ENCODE data around the gene CYTH4. TPM values are rescaled to one million over a fixed set of nuclear protein-coding genes. Genes with fewer than 3 reads are reported as not detected.

The CYTH4 gene
- total RNA-seq, 1 donor from 2014 or later: 8.0 TPM

DNA sequence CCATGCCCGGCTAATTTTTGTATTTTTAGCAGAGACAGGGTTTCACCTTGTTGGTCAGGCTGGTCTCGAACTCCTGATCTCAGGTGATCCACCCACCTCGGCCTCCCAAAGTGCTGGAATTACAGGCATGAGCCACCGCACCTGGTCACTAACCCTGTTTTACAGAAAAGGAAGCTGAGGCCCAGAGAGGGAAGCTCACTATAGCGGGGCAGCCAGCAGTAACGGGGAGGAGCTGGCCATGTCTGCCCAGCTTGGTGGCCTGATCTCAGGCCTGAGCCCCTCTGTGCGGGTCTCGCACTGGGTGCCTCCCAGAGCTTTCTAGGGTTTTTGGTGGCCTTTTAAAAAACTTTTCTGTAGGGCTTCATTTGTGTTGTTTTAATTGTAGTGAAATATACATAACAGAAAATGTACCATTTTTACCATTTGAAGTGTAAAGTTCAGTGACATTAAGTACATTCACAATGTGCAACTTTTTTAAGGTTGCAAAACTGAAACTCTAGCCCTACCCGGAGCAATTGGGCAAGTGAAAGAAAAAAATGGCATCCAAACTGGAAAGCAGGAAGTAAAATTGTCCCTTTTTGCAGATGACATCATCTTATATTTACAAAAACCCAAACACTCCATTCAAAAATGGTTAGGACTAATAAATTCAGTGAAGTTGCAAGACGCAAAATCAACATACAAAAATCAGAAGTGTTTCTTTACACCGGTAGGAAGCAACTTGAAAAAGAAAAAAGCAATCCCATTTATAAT lies 14.5 kb upstream of the CYTH4 start:
- DNase-seq (ENCODE audit: low spot score): no peak
- intact Hi-C loops (cut with DNase I): no loop called here

DNA sequence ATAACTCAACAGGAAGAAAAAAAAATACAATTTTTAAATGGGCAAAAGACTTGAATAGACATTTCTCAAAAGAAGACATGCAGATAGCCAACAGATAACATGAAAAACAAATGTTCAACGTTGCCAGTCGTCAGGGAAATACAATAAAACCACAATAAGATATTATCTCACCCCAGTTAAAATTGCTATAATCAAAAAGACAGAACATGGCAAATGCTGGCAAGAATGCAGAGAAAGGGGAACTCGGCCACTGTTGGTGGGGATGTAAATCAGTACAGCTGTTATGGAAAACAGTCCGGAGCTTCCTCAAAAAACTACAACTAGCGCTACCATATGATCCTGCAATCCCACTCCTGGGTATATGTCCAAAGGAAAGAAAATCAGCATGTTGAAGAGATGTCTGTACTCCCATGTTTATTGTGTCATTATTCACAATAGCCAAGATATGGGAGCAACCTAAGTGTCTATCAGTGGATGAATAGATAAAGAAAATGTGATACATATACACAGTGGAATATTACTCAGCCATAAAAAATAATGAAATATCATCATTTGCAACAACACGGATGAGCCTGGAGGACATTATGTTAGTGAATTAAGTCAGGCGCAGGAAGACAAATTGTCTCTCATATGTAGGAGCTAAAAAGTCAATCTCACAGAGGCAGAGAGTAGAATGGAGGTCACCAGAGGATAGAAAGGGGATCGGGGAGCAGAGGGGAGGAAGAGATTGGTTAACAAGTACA lies 12.2 kb upstream of the CYTH4 start:
- no peak for DNase-seq (ENCODE audit: low spot score)
- intact Hi-C loops (cut with DNase I): no loop called here

DNA sequence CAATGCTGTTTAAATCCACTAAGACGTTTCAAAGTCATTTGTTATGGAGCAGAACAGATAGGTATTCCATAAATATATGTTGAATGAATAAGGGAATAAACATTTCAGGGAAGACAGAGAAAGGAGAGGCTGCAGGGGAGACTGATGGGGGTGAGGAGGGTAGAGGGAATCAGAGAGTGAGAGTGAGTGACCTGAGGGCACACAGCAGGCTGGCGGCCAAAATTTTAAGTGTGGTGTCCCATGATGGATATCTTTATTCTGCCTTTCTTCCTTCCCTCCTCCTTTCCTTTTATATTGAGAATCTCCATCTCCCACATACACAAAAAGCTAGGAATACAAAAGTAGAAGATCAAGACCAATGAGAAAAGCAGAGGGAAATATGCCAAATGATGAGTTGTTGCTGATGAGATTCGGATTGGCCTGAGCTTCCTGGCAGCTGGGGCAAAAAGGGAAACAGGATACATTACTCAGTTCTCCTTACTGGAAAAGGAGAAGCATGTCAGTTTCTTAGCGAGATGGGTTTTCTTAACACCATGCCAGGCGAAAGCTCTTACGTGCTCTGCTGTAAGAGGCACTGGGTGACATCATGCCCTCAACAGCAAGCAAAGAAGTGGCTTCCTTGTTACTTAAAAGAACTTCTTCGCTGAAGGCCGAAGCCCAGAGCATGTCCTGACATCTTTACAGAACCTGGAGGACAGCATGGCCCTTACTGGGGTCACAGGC lies 11.2 kb upstream of the CYTH4 start:
- intact Hi-C loops (cut with DNase I): no loop called here
- no peak for DNase-seq (ENCODE audit: low spot score)

- DNase-seq (ENCODE audit: low spot score): no peak
- intact Hi-C loops (cut with DNase I): no loop called here
Measured at GRCh38 chr22:37273126-37273845, 9.0 kb upstream of the CYTH4 start.

- no peak for DNase-seq (ENCODE audit: low spot score)
- intact Hi-C loops (cut with DNase I): no loop called here
Measured at GRCh38 chr22:37273846-37274225, 8.5 kb upstream of the CYTH4 start.

- intact Hi-C loops (cut with DNase I): no loop called here
- DNase-seq (ENCODE audit: low spot score): peak; percentile 78
Measured at GRCh38 chr22:37274380-37274862, 7.9 kb upstream of the CYTH4 start.

GRCh38 chr22:37275134-37275533 lies 7.2 kb upstream of the CYTH4 start:
- intact Hi-C loops (cut with DNase I): no loop called here
- DNase-seq (ENCODE audit: low spot score): peak; percentile 47

- intact Hi-C loops (cut with DNase I): no loop called here
- DNase-seq (ENCODE audit: low spot score): no peak
Measured at GRCh38 chr22:37275622-37276021, 6.7 kb upstream of the CYTH4 start.

GRCh38 chr22:37276776-37277175 lies 5.5 kb upstream of the CYTH4 start:
- intact Hi-C loops (cut with DNase I): no loop called here
- DNase-seq (ENCODE audit: low spot score): peak; percentile 3

- intact Hi-C loops (cut with DNase I): no loop called here
- peak; percentile 4 for DNase-seq (ENCODE audit: low spot score)
Measured at GRCh38 chr22:37277384-37277783, 4.9 kb upstream of the CYTH4 start.

DNA sequence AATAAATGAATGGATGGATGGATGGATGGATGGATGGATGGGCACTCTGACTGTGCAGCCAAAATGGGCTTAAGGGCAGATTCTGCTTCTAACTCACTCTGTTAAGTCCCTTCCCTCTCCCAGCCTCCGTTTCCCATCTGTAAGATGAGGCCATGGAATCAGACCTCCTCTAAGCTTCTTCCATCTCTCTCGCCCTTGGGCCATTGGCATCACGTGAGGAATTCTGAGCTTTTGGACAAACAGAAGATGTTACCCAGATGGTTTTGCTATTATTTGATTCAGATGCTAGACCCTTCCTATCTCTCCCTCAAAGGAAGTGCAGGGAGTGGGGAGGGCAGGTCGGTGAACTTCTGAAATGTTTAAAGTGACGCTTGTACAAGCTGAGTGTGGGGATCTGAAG lies 4.0 kb upstream of the CYTH4 start:
- DNase-seq (ENCODE audit: low spot score): no peak
- intact Hi-C loops (cut with DNase I): no loop called here

- intact Hi-C loops (cut with DNase I): no loop called here
- no peak for DNase-seq (ENCODE audit: low spot score)
Measured at GRCh38 chr22:37279331-37280181, 2.8 kb upstream of the CYTH4 start.

- intact Hi-C loops (cut with DNase I): no loop called here
- no peak for DNase-seq (ENCODE audit: low spot score)
Measured at GRCh38 chr22:37280718-37281117, 1.6 kb upstream of the CYTH4 start.

- no peak for DNase-seq (ENCODE audit: low spot score)
- intact Hi-C loops (cut with DNase I): no loop called here
Measured at GRCh38 chr22:37281195-37281594, 1.1 kb upstream of the CYTH4 start.

- intact Hi-C loops (cut with DNase I): no loop called here
- no peak for DNase-seq (ENCODE audit: low spot score)
Measured at GRCh38 chr22:37281646-37282384, 493 bp upstream of the CYTH4 start.

DNA sequence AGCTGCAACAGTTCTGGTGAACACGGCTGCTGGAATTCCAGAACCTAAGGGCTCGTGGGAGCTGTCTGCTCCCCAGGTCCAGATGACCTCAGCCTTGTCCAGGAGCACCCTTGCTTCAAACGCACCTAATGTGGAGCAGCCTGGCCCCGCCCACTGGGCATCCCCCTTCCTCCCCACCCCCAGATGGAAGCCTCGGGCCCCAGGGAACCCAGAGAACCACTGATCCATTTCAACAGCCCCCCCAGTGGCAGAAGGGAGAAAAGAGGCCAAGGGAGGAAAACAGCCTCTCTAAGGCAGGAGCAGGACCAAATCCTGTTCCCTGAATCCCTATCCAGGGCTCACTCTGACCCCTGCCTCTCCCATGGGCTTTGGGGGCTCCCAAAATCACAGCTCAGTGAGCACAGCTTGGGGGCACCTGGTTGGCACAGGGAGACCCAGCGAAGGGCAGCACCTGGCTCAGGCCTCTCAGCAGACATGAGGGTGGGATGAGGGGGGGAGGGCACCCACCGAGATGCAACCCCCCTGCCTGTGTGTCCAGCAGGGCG lies 1.2 kb downstream of the CYTH4 start:
- intact Hi-C loops (cut with DNase I): no loop called here
- DNase-seq (ENCODE audit: low spot score): no peak

DNA sequence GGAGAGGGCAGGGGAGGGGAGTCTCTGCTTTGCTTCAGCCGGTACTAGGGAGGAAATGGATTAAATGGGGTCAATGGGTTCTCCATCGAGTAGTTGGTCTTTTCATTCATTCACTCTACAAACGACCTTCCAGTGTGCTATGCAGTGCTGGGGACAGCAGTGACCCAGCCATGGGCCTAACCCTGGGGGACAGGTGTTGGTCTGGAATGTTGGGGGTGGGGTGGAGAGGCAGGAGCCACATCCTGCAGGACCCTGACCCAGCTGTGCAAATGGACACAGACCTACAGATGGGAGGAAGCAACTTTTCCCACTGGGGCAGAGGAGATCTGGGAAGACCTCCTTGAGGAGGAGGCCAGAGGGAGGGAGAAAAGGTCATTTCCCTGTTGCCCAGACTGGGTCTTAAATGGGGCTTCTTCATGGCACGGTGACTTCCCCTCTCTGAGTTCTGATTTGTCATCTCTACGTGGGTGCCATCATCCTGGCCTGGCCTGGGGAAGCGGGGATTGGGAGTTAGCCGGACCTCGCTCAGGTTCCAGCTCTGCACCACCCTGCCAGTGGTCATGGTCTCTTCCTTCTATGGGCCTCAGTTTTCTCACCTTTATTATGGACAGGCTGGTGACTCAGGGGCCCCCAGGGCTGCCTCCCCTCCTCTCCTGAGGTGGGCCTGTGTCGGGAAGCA lies 2.0 kb downstream of the CYTH4 start:
- intact Hi-C loops (cut with DNase I): no loop called here
- no peak for DNase-seq (ENCODE audit: low spot score)
